ENCODE data around the gene TXNL4B.

Gene TXNL4B

DNA sequence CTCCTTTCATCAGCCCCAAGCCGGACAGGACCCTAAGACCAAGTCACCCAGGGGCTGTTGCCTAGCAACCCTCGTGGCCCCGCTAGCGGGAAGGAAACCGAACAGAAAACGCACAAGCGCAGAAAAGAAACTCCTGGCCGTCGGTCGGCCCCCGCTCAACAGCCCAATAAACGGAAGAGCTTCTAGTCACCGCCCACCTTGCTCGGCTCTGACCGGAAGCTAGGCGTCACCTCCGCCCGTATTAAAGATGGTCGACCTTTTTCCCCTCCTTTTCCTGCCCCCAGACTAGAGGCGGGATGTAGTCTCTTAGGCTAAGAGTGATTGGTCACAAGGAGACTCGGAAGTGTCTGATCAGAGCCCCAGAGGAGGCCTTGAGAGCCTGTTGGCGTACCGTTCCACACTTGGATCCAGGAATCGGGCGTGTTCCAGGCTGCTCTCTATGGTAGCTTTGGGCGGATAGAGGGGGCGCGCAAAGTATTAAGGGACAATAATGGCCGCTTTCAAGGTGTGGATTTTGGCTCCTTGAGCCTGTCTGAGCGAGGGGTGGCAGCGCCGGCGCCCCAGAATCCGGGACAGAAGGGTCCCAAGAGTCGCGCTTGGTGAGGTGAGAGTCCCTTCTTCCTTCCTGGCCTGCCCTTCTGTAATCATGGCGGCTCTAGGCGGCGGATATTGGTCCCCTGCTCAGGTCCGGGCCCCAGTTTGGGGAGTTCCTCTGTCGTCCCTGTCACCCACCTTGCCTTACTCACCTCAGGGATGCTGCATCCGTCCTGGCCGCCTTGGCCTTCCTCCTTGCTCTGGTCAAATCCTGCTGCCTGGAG is at the start of gene TXNL4B, which contains the start of gene DHX38:
Gene TXNL4B, minus strand, starts transcription at position 173 of the 818 bp plus-strand sequence. CDS start 2,871 bp downstream, outside the sequence.
Gene DHX38, plus strand, starts transcription at position 400 of the 818 bp plus-strand sequence. CDS start 2,311 bp downstream, outside the sequence.
- DNase-seq (ENCODE audit: low spot score), result peak; percentile 97

DNA sequence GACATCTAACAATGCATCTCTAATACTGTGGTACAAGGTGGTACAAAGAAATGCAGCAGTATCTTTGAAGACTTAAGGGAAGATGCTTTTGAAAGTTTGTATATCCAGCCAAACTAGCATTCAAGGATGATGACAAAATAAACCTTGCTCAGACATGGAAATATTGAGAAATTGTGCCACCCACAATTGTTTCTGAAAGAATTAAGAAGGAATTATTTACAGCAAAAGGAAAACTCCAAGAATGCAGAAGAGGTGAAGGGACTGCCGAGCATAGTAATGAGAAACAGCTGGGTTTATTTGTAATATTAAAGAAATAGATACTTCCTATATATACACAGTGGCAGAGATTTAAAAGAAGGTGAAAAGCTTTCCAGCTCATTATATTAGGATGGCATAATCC is 49.1 kb upstream of the TXNL4B start:
- no peak for DNase-seq (ENCODE audit: low spot score)

DNA sequence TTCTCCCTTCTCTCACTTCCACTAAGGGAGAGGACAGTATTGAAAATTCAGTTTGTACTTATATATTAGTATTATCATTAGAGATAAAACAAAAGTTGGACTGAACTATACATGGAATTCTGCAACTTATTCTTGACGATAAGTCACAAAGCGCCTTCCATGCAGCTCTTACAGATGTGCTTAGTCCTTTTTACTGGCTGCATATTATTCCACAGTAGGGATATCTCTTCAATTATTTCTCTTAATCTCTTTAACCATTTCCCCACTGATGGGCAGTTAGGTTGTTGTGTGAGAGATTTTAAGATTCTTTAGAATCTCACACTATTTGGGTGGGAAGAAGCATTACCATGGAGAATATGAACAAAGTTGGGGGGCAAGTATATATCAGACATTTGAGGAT is 46.5 kb upstream of the TXNL4B start:
- no peak for DNase-seq (ENCODE audit: low spot score)

DNA sequence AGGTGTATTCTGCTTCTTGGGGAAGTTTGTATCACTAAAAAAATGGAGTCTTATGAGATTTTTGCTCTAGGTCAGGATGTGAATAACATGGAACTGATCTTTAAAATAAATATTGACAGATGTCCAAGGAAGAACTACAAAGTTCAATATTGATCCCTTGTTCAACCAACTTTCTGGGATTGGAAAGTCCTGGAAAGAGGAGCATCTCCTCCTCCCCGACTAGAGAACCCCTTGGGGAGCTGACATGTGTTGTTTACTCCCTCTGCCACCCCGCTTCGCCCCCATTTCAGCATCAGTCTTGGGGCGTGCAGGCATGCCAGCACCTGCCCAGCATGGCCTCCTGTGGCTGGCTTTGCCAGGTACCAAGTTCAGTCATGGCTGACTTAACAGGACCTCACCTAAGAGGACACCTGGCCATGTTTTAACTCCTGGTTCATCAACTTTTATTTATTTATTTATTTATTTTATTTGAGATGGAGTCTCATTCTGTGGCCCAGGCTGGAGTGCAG is 44.7 kb upstream of the TXNL4B start:
- no peak for DNase-seq (ENCODE audit: low spot score)

DNA sequence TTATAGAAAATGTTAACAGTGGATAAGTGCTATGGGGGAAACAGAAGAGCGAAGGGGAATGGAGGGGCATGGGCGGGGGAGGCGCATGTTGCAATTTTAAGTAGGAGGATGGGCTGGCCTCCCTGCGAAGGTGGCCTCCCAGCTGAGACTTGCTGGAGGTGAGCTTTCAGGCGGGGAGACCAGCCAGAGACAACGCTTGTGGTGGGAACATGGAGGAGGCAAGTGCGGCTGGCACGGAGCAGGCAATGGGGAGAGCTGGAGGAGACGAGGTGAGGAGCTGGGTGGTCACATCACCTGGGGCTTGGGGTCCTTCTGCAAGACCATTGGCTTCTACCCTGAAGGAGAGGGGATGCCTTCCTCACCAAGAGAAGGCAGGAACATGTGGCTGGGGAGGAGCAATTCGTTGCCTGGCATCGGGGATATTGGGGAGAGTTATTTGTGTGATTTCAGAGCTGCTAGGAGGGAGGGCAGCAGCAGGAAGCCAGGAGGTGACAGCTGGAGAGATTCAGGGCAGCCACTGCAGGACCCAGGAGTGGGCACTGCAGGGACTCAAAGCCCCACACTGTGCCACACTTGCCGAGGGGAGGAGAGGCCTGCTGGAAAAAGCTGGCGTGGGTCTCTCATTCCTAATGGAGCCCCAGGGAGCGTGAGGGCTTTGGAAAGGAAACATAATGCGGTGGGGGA is 44.1 kb upstream of the TXNL4B start:
- no peak for DNase-seq (ENCODE audit: low spot score)

DNA sequence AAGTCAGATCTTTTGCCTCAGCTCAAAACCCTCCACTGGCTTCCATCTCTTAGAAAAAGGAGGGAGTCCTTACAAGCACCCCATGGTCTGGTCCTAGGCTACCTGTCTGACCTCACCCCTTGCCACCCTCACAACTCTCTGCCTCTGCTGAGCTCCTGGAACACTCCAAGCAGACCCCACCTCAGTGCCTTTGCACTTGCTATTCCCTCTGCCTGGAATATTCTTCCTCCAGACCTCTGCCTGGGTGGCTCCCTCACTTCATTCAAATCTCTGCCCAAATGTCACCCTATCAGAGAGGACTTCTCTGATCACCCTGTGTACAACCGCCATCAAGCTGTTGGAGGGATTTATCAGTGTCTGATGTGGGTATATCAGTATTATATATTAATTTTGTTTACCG is 41.1 kb upstream of the TXNL4B start:
- no peak for DNase-seq (ENCODE audit: low spot score)

DNA sequence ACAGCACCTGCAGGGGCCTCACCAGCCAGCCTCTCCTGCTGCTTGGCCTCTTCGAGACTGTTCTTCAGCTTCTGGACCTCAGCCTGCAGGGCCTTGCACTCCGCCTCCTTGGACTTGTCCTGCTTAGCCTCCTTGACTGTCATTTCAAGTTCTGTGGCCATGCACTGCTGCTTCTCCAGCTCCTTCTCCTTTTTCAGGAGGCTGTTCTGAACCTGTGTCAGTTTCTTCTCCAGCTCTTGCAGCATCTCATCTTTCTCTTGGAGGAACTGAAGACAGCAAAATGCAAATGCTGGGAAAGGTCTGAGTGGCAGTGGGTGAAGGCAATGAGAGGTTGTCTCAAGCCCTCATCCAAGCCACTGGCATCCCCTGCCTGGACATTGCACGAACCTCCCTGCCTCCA is 39.3 kb upstream of the TXNL4B start:
- DNase-seq (ENCODE audit: low spot score), result no peak

DNA sequence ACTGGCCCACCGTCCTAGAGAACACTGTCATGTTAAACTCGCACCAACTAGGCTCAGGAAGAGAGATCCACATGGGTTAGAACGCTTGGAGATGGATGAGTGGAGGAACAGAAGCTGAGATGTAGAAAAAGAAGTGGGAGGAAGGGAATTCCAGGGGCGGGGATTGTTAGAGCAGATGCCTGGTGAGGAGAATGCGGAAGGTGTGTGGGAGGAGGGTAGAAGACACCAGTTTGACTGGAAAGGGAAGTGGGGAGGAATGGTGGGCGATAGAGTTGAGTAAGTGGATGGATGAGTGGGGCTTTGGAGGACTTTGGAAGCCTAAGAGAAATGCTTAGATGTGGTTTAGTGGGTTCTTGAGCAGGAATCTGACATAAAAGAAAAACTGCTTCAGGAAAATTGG is 37.6 kb upstream of the TXNL4B start:
- DNase-seq (ENCODE audit: low spot score), result no peak

DNA sequence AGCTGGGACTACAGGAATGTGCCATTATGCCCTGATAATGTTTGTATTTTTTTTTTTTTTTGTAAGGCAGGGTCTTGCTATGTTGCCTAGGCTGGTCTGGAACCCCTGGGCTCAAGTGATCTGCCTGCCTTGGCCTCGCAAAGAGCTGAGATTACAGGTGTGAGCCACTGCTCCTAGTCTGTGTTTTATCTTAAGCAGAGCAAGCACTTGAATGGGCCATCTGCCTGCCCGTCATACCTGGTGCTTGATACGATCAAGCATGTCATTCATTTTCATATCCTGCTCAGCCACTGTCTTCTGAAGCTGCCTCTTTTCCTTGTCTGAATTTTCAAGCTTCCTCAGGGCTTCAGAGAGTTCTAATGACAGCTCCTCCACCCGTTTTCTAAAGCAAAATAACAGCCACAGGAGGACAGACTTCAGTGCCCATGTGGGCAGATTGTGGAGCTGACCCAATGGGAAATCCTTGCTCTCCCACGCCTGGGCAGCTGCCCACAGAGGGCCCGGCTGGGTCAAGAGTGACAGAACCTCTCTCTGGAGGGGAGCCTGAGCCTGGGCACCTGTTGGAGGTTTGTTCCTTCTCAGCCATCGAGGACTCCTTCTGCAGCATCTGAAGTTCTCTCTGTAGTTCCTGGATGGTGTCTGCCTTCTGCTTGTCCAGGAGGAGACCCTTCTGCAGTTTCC is 36.7 kb upstream of the TXNL4B start:
- DNase-seq (ENCODE audit: low spot score), result no peak

DNA sequence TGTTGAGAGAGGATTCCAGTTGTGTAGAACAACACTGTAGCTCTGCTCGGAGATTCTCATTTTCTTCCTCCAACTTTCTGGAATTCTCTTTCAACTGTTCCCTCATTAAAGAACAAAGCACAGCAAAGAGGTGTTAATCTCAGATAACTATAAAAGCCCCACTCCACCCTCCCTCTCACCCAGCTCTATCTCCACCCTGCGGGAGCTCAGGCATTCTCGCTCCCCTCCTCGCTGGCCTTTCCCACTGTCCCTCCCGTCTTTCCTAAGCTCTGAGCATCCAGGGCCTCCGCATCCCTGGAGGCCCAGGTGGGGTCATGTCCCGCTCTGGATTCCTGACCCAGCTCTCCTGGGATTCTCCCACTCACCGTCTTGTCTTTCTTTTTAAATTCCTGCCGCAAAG is 35.3 kb upstream of the TXNL4B start:
- DNase-seq (ENCODE audit: low spot score), result no peak

DNA sequence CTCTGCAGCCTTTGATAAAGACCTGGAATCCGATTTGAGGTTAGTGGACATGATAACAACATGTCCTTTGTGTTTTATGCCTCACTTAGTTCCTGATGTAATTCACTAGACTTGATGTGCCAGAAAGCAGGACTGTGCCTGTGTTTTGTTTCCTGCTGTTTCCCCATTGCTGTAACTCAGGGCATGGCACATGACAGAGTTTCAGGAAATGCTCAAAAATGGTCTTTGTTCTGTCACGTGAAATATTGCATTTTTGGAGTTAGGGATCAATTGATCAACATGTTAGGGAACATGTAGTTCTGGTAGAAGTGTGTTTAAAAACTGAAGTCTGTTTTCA is 33.0 kb upstream of the TXNL4B start:
- DNase-seq (ENCODE audit: low spot score), result no peak

DNA sequence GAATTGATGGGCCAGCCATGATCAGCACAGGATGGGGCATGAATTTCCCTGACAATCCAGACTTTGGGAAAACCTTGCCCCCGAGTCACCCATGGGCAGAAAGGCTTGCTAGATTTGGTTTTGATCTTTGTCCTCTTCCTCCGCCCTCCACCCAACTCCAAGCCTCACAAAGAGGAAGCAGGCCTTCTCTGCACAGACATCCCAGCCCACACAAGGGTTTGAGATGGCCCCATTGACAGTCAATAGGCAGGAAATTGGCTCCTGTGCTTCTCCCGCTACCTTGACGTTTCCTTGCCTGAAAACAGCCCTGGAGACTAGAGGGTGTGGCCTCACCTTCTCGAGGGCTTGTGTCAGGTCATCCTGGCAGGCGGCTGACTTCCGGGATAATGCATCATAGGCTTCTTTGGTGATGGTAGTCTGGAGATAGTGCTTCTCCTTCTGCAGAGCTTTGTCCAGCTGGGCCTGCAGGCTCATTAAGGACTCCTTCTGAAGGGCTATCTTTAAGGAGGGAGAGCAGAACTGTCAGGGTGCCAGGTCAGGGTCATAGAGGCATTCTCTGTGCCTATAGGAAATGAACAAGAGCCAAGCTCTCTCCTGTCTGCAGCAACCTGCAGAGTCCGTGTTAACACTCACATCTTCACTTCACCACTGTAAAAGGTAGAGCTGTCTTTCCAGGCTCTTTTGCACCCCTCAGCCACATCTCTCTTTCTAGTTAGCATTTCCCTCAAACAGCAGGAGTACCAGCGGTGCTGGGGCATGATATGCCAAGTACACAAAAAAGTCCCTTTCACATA is 32.4 kb upstream of the TXNL4B start:
- DNase-seq (ENCODE audit: low spot score), result no peak

DNA sequence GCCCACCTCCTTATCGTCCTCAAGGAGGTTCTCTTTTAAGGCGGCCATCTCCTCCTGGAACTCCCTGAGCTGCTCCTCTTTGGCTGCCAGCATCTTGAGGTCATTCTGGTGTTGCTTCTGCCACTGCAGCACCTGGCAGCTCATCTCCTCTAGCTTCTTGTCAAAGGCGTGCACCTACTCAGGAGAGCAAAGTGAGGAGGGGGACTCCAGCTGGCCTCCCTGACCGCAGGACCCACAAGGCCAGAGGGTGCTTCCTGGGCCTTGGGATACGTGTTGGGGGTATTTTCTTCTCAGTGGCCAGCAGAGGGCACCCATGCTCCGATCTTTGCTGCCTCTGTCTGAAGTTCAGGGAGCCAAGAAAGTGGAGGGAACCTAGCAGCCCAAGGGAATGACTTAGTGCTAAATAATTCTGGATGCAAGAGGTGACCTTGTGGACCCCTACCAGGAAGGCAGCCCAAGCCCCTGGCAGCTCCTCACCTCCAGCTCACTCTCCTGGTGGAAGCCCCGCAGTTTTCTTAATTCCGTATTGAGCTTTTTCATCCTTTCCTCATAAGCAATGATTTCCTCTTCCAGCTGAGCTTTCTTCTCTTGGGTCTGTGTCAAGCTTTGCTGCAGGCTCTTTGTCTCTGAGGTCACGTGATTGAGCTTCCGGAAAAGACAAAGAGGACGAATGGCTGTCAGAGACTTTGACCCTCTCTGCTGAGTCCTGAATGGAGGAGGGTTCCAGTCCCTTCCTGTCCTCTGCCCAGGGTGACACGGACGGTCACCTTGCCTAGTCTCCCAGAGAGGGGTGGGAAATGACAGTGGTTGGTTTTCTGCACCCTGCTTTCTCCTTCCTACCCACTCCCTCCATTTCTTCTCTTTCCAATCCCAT is 31.6 kb upstream of the TXNL4B start:
- DNase-seq (ENCODE audit: low spot score), result peak; percentile 56

DNA sequence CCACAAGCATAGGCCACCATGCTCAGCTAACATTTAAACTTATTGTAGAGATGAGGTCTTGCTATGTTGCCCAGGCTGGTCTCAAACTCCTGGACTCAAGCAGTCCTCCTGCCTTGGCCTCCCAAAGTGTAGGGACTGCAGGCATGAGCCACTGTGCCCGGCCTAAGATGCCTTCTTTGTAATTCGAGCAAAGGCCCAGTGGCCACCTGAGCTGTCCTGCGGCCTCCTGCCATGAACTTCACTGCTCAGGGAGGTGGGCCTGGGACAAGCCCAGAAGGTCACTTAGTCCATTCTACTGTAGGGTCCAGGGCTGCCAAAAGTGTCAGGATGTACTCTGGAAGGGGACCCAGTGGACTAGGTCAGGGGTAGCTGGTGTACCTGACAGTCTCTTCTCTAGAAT is 30.7 kb upstream of the TXNL4B start:
- no peak for DNase-seq (ENCODE audit: low spot score)

DNA sequence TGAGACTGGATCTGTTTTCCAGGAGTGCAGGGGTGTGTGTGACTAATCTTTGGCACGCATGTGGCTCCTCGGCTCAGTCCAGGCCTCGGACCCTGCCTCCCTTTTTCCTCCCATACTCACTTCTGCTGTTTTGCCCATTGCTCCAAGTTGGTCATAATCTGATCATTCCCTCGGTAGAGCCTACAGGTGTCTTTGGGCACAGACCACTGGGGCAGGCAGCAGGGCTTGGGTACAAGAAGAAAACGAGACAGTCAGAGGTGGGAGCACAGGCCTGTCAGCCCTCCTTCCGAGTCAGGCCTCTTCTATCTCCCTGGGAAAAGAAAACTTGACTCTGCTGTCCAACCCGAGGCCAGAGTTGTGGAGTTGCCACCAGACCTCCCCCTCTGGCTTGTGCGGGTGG is 30.0 kb upstream of the TXNL4B start:
- no peak for DNase-seq (ENCODE audit: low spot score)

DNA sequence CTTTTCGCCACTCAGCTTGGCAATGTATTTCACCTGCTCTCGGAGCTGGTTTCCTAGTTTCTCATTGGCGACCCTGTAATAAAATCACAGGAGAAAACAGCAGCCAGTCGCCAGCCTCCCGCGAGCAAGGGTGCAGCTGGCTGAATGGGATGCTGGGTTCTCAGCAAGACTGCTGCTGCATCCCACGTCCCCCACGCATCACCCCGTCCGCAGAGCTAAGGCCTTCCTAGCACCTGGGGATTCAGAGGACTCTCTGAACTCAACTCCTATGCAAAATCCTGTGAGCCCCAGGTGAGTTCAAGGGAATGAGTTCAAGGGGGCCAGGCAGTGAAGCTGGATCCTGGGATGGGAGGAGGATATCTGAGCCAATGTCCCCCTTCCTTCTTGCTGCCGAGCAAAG is 29.5 kb upstream of the TXNL4B start:
- DNase-seq (ENCODE audit: low spot score), result no peak

DNA sequence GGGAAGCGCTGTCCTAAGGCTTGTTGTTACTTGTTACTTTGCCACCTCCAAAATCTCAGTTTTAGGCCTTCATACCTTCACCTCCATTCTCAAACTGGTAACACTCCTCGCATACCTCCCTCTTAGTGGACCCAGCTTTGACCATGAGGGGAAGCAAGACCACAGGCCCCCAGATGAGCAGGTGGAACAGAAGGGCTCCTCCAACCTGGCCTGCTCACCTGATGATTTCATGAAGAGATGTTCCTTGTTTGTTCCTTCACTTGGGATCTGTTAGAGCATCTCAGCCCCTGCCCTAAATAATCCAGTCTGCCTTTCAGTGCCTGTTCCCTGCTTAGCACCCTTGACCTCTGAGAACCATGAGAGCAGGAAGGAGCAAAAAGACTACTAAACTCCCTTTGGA is 28.9 kb upstream of the TXNL4B start:
- DNase-seq (ENCODE audit: low spot score), result no peak

DNA sequence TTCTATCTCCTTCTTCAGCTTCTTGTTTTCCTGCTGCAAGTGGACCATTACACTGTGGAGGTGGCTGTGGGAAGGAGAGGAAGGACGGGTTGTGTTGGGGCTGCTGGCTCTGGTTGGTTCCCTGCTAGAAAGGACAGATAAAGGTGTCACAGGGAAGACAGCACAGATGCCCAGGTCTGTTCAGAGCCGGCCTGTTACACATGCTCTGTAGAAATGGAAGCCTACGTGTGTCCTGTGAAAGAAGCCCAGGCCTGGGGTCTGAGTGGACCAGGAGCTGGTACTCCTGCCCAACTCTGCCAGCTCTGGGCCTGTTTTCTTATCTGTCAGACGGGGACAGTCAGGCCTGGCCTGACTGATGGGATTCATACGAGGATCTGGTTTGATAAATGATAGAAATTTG is 26.6 kb upstream of the TXNL4B start:
- no peak for DNase-seq (ENCODE audit: low spot score)

DNA sequence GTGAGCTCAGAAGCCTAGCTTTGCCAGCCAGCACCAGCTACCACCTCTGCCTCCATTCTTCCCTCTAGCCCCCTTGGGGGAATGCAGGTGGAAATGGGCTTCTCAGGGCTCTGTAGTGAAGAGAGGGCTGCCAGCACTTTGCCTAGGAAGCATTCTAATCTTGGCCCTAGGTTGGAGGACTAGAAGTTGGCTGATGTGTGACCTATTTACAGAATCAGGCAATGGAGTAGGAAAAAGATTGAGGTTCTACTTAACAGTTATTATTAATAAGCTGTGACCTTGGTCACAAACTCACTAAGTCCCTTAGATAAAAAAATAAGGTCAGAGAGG is 20.2 kb upstream of the TXNL4B start:
- DNase-seq (ENCODE audit: low spot score), result no peak

DNA sequence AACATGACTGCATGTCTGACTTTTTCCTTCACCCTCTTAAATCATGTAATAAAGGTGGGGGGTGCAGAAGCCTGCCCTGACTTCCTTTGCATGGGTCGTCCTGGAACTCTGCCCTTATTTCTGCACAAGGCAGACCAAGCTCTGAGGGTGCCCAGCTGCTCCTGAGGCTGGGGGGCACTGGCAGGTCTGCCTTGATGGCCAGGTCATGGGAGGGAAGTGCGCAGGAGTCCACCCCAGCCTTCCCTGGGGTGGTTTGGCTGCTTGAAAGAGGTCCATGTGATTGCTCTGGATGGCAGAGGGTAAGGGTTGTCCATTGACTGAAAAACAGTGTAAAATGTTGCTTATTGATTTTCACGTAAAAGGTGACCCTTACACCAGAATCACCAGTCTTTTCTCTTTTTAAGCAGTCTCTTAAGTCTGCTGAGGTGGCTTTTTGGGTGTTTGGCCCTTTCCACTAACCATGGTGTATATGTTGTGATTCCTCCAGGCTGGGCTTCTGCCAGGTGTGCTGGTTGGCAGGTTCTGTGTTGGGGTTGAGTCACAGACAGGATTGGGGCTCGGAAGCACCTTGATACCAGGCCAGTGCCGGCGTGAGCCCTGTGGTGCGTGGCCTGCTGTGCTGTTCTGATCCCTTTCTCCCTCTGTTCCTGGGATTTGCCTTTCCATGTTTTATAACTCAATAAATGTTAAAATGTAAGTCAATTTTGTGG is 19.6 kb upstream of the TXNL4B start:
- no peak for DNase-seq (ENCODE audit: low spot score)

DNA sequence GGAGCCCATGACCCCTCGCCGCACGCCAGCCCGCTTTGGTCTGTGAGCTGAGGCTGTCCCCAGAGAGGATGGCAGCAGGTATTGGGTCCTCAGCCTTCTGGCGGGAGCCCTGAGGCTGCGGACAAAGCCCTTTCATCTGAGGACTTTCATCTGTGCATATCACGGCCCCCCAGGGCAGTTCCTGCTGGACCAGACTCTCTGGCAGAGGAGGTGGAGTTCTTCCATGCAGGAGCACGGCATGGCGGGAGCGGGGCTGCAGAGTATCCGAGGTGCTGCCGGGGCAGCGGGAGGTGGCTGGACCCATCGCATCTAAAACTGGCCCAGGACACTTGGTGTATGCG is 19.0 kb upstream of the TXNL4B start:
- no peak for DNase-seq (ENCODE audit: low spot score)
